K562 (cell line): ENCODE results near the gene ZDHHC14. TPM values are rescaled to one million over a fixed set of nuclear protein-coding genes. Genes with fewer than 3 reads are reported as not detected.
"Not testable (repeated sequence)": the region's sequence is repeated elsewhere in the genome, so short reads cannot be mapped to it uniquely, and the experiment has no call there.

Experiments
- ATAC-seq: fragments of 200-7000 bp; cut with Tn5 transposase; 3 replicates; pipeline ENCODE4 v1.9.1; 2020; ENCODE audit warnings: moderate library complexity
- BruUV-seq: library from RNA; stranded (reverse); fragments of 400-500 nt; replicated peaks from 2 replicates; lab custom pipeline; 2021; lab: Mats Ljungman, UMichigan
- CTCF ChIA-PET: fragments of 300-600 bp; formaldehyde crosslinking; extraction: SDS; loops from one replicate; lab custom pipeline; 2021; ENCODE audit warnings: low intra/inter-chr PET ratio; lab: Yijun Ruan, JAX
- POLR2A ChIA-PET: fragments of 300-600, 350-650 bp; sonication (Branson Sonifier 250); formaldehyde crosslinking; extraction: SDS; loops from one replicate; lab custom pipeline; 2021; ENCODE audit warnings: antibody characterized with exemption, inconsistent platforms; lab: Yijun Ruan, JAX
- DNase-seq, 4 experiments: peaks; one replicate each; pipeline versions ENCODE4 v3.0.0 to v3.0.0-alpha.2; 2011 to 2018; ENCODE audit warnings: low spot score in 3 of 4, mixed read lengths in 3 of 4; ENCODE audit errors: extremely low read depth in 1 of 4
- FAIRE-seq: peaks from 2 replicates; lab custom pipeline; 2011; peaks lifted over from hg19 to GRCh38; lab: Jason Lieb, UNC
- H2AFZ ChIP-seq: 2 replicates; pipeline ENCODE4 v1.6.0; 2011; ENCODE audit warnings: low read depth, low read length, control low read depth, inconsistent platforms
- H3K27ac ChIP-seq: fragments of 200-600 bp; 3 replicates; pipeline ENCODE4 v1.8.0; 2011; ENCODE audit warnings: low read depth, mild to moderate bottlenecking, control low read depth, inconsistent platforms, low read length, moderate library complexity, mixed read lengths; ENCODE audit errors: extremely low read depth
- H3K27me3 ChIP-seq, 2 experiments: fragments of 300-600 bp in 1 of 2; 2 replicates in 1 of 2; 3 replicates in 1 of 2; pipeline versions ENCODE4 v1.6.0 to v1.8.0; 2011; ENCODE audit warnings: inconsistent platforms in 2 of 2, low read length in 2 of 2, mild to moderate bottlenecking in 1 of 2, mixed read lengths in 1 of 2, moderate library complexity in 1 of 2; ENCODE audit not compliant: control insufficient read depth in 2 of 2, insufficient read depth in 2 of 2
- H3K36me3 ChIP-seq: fragments of 300-600 bp; 3 replicates; pipeline ENCODE4 v1.8.0; 2011; ENCODE audit warnings: mild to moderate bottlenecking, low read length, inconsistent platforms; ENCODE audit not compliant: control insufficient read depth, insufficient read depth
- H3K4me1 ChIP-seq, 2 experiments: fragments of 200-600 bp in 1 of 2; replicated peaks in 1 of 2; 2 replicates in 1 of 2; 3 replicates in 1 of 2; pipeline versions ENCODE4 v1.5.1 to v1.8.0; 2011; ENCODE audit warnings: inconsistent platforms in 2 of 2, low read length in 2 of 2, mild to moderate bottlenecking in 1 of 2, mixed read lengths in 1 of 2, moderate library complexity in 1 of 2; ENCODE audit not compliant: control insufficient read depth in 2 of 2, insufficient read depth in 2 of 2
- H3K4me2 ChIP-seq: 2 replicates; pipeline ENCODE4 v1.6.1; 2011; ENCODE audit warnings: low read length, control low read depth, inconsistent platforms, mixed read lengths; ENCODE audit not compliant: insufficient read depth
- H3K4me3 ChIP-seq: fragments of 200-600 bp; sonication (generic), shearing (Covaris generic); 2 replicates; pipeline ENCODE4 v1.5.1; 2016; ENCODE audit warnings: control low read depth, inconsistent platforms
- H3K79me2 ChIP-seq: fragments of 200-600 bp; 3 replicates; pipeline ENCODE4 v1.8.0; 2011; ENCODE audit warnings: low read length, inconsistent platforms; ENCODE audit not compliant: control insufficient read depth, insufficient read depth
- H3K9ac ChIP-seq, 2 experiments: 2 replicates each; pipeline versions ENCODE4 v1.6.0 to v1.6.1; 2011; ENCODE audit warnings: low read depth in 2 of 2, low read length in 2 of 2, control low read depth in 1 of 2, inconsistent platforms in 1 of 2, mild to moderate bottlenecking in 1 of 2, mixed read lengths in 1 of 2; ENCODE audit not compliant: insufficient read depth in 1 of 2
- H3K9me1 ChIP-seq: one replicate; pipeline ENCODE4 v1.6.0; 2011; ENCODE audit warnings: inconsistent platforms, mild to moderate bottlenecking, low read length, moderate library complexity; ENCODE audit not compliant: control insufficient read depth, insufficient read depth
- H3K9me3 ChIP-seq: replicated peaks from 2 replicates; pipeline ENCODE4 v1.5.1; 2011; ENCODE audit warnings: low read depth, low read length, inconsistent platforms; ENCODE audit not compliant: control insufficient read depth, insufficient read depth
- H4K20me1 ChIP-seq: replicated peaks from 2 replicates; pipeline ENCODE4 v1.6.1; 2011; ENCODE audit warnings: low read length, inconsistent platforms, mixed read lengths; ENCODE audit not compliant: control insufficient read depth, insufficient read depth
- CEBPG ChIP-seq, 3 experiments: fragments of 200-800 bp in 1 of 3; sonication (Bioruptor generic) in 1 of 3; sonication (generic) in 1 of 3; formaldehyde crosslinking in 1 of 3; IDR thresholded peaks in 2 of 3; conservative IDR thresholded peaks in 1 of 3; 2 replicates each; pipeline versions ENCODE4 v1.6.1 to v1.8.0; 2016 to 2022; ENCODE audit warnings: missing compliant biosample characterization in 2 of 3, missing genetic modification characterization in 2 of 3, mild to moderate bottlenecking in 1 of 3, missing genetic modification reagents in 1 of 3
- WGBS: fragments of 100-300 bp; shearing (Covaris generic); methylation state at CpG from one replicate; pipeline ENCODE4 v1.1.6; 2016; ENCODE audit warnings: low coverage, mixed read lengths; ENCODE audit not compliant: insufficient coverage; ENCODE audit errors: missing lambda C conversion rate; 5-methylcytosine and 5-hydroxymethylcytosine counted together
- in situ Hi-C: fragments of 300-500 bp; cut with MboI; formaldehyde crosslinking; loops from 4 replicates; pipeline ENCODE4 v1.15.0; 2018; ENCODE audit warnings: inconsistent platforms, mixed read lengths
- intact Hi-C: fragments of 100-400 bp; cut with micrococcal nuclease; formaldehyde crosslinking; loops from 2 replicates; pipeline ENCODE4 v1.14.2; 2022
- polyA plus RNA-seq, 8 experiments: library from polyadenylated mRNA; depleted of rRNA in 4 of 8; stranded (reverse) in 5 of 8; unstranded in 3 of 8; fragments of >200 nt; fragmentation: Nextera tagmentation in 2 of 8; fragmentation: Illumina TruSeq in 1 of 8; extraction: Ambion mirVana in 2 of 8; extraction: Trizol in 1 of 8; gene quantifications; 2 replicates each; pipeline versions ENCODE4 v1.2.1 to v1.2.3, GENCODE V29; 2011 to 2014; ENCODE audit warnings: inconsistent platforms in 1 of 8, missing spikeins in 1 of 8
- total RNA-seq, 7 experiments: library from RNA; depleted of rRNA in 6 of 7; stranded (reverse); fragments of >200 nt in 6 of 7; fragmentation: Illumina TruSeq in 2 of 7; extraction: Trizol in 2 of 7; gene quantifications; 2 replicates each; pipeline versions ENCODE4 v1.2.1 to v1.2.3, GENCODE V29; 2011 to 2021; ENCODE audit warnings: low replicate concordance in 1 of 7
- TF ChIP-seq, protein P1 (sequence below), 2 experiments: fragments of 450-650 bp in 1 of 2; sonication (generic) in 1 of 2; formaldehyde crosslinking in 1 of 2; IDR thresholded peaks in 1 of 2; conservative IDR thresholded peaks in 1 of 2; 2 replicates each; pipeline versions ENCODE4 v1.6.1 to v1.8.1; 2016 to 2023; ENCODE audit warnings: mild to moderate bottlenecking in 2 of 2, moderate library complexity in 2 of 2, inconsistent platforms in 1 of 2, missing genetic modification reagents in 1 of 2
- TF ChIP-seq, protein P2 (sequence below): sonication (generic); formaldehyde crosslinking; IDR thresholded peaks from 2 replicates; pipeline ENCODE4 v1.9.0; 2022; ENCODE audit warnings: mild to moderate bottlenecking, missing genetic modification reagents

ZDHHC14 gene
- total and polyA plus RNA-seq, 9 of the 15 experiments (the other 6 are each of a cell fraction or from before 2014, with no cell fraction given) = 0.92 to 23.1 (median 13.8) TPM

DNA sequence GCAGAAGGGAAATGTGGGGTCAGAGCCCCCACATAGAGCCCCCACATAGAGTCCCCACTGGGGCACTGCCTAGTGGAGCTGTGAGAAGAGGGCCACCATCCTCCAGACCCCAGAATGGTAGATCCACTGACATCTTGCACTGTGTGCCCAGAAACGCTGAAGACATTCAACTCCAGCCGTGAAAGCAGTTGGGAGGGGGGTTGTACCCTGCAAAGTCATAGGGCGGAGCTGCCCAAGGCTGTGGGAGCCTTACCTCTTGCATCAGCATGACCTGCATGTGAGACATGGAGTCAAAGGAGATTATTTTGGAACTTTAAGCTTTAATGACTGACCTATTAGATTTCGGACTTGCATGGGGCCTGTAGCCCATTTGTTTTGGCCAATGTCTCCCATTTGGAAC is 209.7 kb downstream of the ZDHHC14 start:
- H3K4me3 ChIP-seq; ATAC-seq; in situ Hi-C loops; H3K36me3 ChIP-seq; H3K27ac ChIP-seq; CTCF ChIA-PET; H4K20me1 ChIP-seq; H3K4me1 ChIP-seq; intact Hi-C loops; BruUV-seq; H2AFZ ChIP-seq; DNase-seq; FAIRE-seq; H3K9me1 ChIP-seq; H3K4me2 ChIP-seq; H3K9ac ChIP-seq; H3K27me3 ChIP-seq; H3K79me2 ChIP-seq; TF ChIP-seq CEBPG (tag; conservative IDR thresholded peaks at IDR 0.05 in 1 of 2, IDR thresholded peaks at IDR 0.05 in 1 of 2): not testable (repeated sequence)
- WGBS = 89% methylated on average over 4 of the region's 4 CpGs
- POLR2A ChIA-PET = interaction anchor here (0.8 kb wide), 1 partner anchor 78 kb away, joined by 5 read pairs; no protein-coding TSS in a partner anchor
- H3K9me3 ChIP-seq = peaks cover 16% of the 10 kb centered on the region
- TF ChIP-seq, protein P1, sequence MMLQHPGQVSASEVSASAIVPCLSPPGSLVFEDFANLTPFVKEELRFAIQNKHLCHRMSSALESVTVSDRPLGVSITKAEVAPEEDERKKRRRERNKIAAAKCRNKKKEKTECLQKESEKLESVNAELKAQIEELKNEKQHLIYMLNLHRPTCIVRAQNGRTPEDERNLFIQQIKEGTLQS (IDR thresholded peaks at IDR 0.05) = peak; percentile 30; the same call in 1 of the 2 replicates
- TF ChIP-seq, protein P1 (CRISPR knock-in tag; conservative IDR thresholded peaks at IDR 0.05) = not testable (repeated sequence)
- TF ChIP-seq CEBPG (CRISPR knock-in tag; IDR thresholded peaks at IDR 0.05) = peak; percentile 13; the same call in 1 of the 2 replicates
- TF ChIP-seq, protein P2, sequence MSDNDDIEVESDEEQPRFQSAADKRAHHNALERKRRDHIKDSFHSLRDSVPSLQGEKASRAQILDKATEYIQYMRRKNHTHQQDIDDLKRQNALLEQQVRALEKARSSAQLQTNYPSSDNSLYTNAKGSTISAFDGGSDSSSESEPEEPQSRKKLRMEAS (CRISPR knock-in tag) = 0 out of 2 replicates have a peak, but pooled peaks have one; percentile 19
